Breast epithelium (tissue), 4 donors: ENCODE results near the gene ADRM1. TPM values are rescaled to one million over a fixed set of nuclear protein-coding genes. Genes with fewer than 3 reads are reported as not detected.
A peak's percentile ranks its signal among the peaks of the same experiment; 100 is the strongest.

Source experiments
- DNase-seq, 2 donors: peaks; one replicate each; pipeline ENCODE4 v3.0.0-alpha.2; 2019; ENCODE audit warnings: low spot score in 2 of 2
- H3K27ac ChIP-seq, 2 donors: fragments of 200-600 bp; sonication (generic) in 1 of 2; one replicate each; pipeline ENCODE4 v1.5.1; 2016 to 2019; ENCODE audit warnings: mild to moderate bottlenecking in 1 of 2
- H3K27me3 ChIP-seq, 2 donors: fragments of 200-600 bp; sonication (generic) in 1 of 2; one replicate each; pipeline versions ENCODE4 v1.5.1 to v1.6.0; 2017 to 2019; ENCODE audit warnings: control low read depth in 1 of 2, mild to moderate bottlenecking in 1 of 2
- H3K36me3 ChIP-seq: fragments of 200-600 bp; one replicate; pipeline ENCODE4 v1.5.1; 2019
- H3K4me1 ChIP-seq, 2 donors: fragments of 200-600 bp; sonication (generic); one replicate each; pipeline ENCODE4 v1.5.1; 2016 to 2019; ENCODE audit warnings: control low read depth in 1 of 2
- H3K4me3 ChIP-seq, 3 donors: fragments of 200-600 bp; sonication (generic); 1 replicate in 2 of 3; 2 replicates in 1 of 3; pipeline ENCODE4 v1.5.1; 2016 to 2019; ENCODE audit warnings: mild to moderate bottlenecking in 3 of 3, moderate library complexity in 2 of 3
- H3K9me3 ChIP-seq, 2 donors: fragments of 200-600 bp; sonication (generic) in 1 of 2; one replicate each; pipeline ENCODE4 v1.5.1; 2016 to 2019; ENCODE audit warnings: control low read depth in 1 of 2
- CTCF ChIP-seq, 3 donors: fragments of 450-650 bp; IDR thresholded peaks; one replicate each; pipeline ENCODE4 v1.5.1; 2016 to 2017; ENCODE audit warnings: antibody characterized with exemption in 3 of 3, mild to moderate bottlenecking in 3 of 3, moderate library complexity in 3 of 3
- POLR2A ChIP-seq: fragments of 450-650 bp; IDR thresholded peaks from one replicate; pipeline ENCODE4 v1.6.1; 2016; ENCODE audit warnings: antibody characterized with exemption, mild to moderate bottlenecking, moderate library complexity
- POLR2AphosphoS5 ChIP-seq, 3 donors: sonication (generic); formaldehyde crosslinking; IDR thresholded peaks; one replicate each; pipeline ENCODE4 v1.6.1; 2017; ENCODE audit warnings: antibody characterized with exemption in 3 of 3
- intact Hi-C: fragments of 100-400 bp; cut with DNase I; formaldehyde crosslinking; loops from one replicate; pipeline ENCODE4 v1.15.1; 2023; ENCODE audit warnings: low total_unique reads
- total RNA-seq, 3 donors: library from RNA; depleted of rRNA; stranded (reverse); fragments of >200 nt; gene quantifications; one replicate each; pipeline ENCODE4 v1.1.0, GENCODE V29; 2016

ADRM1 gene
- total RNA-seq, 3 donors from 2014 or later = 80.2 to 131 (median 105) TPM

GRCh38 chr20:62284448-62284847 is 18.3 kb upstream of the ADRM1 start:
- TF ChIP-seq CTCF (IDR thresholded peaks at IDR 0.05) = no peak
- TF ChIP-seq POLR2AphosphoS5 (IDR thresholded peaks at IDR 0.05) = no peak
- no peak for TF ChIP-seq POLR2A

GRCh38 chr20:62285151-62285550 is 17.6 kb upstream of the ADRM1 start:
- peak overlapping the region in 1 of 2 donors; percentile 40 for H3K27ac ChIP-seq
- no peak for TF ChIP-seq CTCF (IDR thresholded peaks at IDR 0.05)
- TF ChIP-seq POLR2AphosphoS5 (IDR thresholded peaks at IDR 0.05) = no peak
- no peak for TF ChIP-seq POLR2A
- DNase-seq = no peak
- H3K27me3 ChIP-seq = no peaks in the 10 kb centered on the region
- H3K4me1 ChIP-seq = no peaks in the 10 kb centered on the region
- H3K36me3 ChIP-seq = peaks cover 11% of the 10 kb centered on the region
- intact Hi-C loops = loop anchor here (5.0 kb wide), 1 partner anchor 187 kb away; no protein-coding TSS in a partner anchor
- H3K4me3 ChIP-seq = no peak overlapping the region
- H3K9me3 ChIP-seq = no peaks in the 10 kb centered on the region

More at GRCh38 chr20:62284448-62284847, 18.3 kb upstream of the ADRM1 start:
- H3K36me3 ChIP-seq = peaks cover 11% of the 10 kb centered on the region
- no peaks in the 10 kb centered on the region for H3K4me1 ChIP-seq
- intact Hi-C loops = no loop called here
- no peak overlapping the region for H3K27ac ChIP-seq
- no peak overlapping the region for H3K4me3 ChIP-seq
- H3K27me3 ChIP-seq = no peaks in the 10 kb centered on the region
- no peak for DNase-seq
- no peaks in the 10 kb centered on the region for H3K9me3 ChIP-seq

- H3K9me3 ChIP-seq = no peaks in the 10 kb centered on the region
- intact Hi-C loops = loop anchor here (5.0 kb wide), 1 partner anchor 187 kb away; no protein-coding TSS in a partner anchor
- peak overlapping the region; percentile 5 to 52 for H3K27ac ChIP-seq
- no peaks in the 10 kb centered on the region for H3K4me1 ChIP-seq
- peak in 1 of 2 donors; percentile 65 for DNase-seq
- TF ChIP-seq POLR2AphosphoS5 (IDR thresholded peaks at IDR 0.05) (peak in 1 of 3 donors; percentile 68), POLR2A (no peak)
- H3K36me3 ChIP-seq = peaks cover 9% of the 10 kb centered on the region
- no peak overlapping the region for H3K4me3 ChIP-seq
- H3K27me3 ChIP-seq = no peaks in the 10 kb centered on the region
Measured at GRCh38 chr20:62285722-62286121, 17.1 kb upstream of the ADRM1 start.

- TF ChIP-seq POLR2A = no peak
- TF ChIP-seq POLR2AphosphoS5 (IDR thresholded peaks at IDR 0.05) = no peak
- TF ChIP-seq CTCF (IDR thresholded peaks at IDR 0.05) = no peak
- intact Hi-C loops = loop anchor here (5.0 kb wide), 1 partner anchor 186 kb away; no protein-coding TSS in a partner anchor
- Histone ChIP-seq H3K27ac (peak overlapping the region; percentile 5 to 52), H3K4me1 (no peaks in the 10 kb centered on the region), H3K4me3 (no peak overlapping the region), H3K27me3 (no peaks in the 10 kb centered on the region), H3K9me3 (no peaks in the 10 kb centered on the region), H3K36me3 (peaks cover under 1% of the 10 kb centered on the region)
- no peak for DNase-seq
Measured at GRCh38 chr20:62286493-62287064, 16.2 kb upstream of the ADRM1 start.

- no peak for TF ChIP-seq POLR2AphosphoS5 (IDR thresholded peaks at IDR 0.05)
- no peak for TF ChIP-seq CTCF (IDR thresholded peaks at IDR 0.05)
- TF ChIP-seq POLR2A = no peak
- H3K9me3 ChIP-seq = no peaks in the 10 kb centered on the region
- H3K27me3 ChIP-seq = no peaks in the 10 kb centered on the region
- intact Hi-C loops = loop anchor here (5.0 kb wide), 1 partner anchor 185 kb away; no protein-coding TSS in a partner anchor
- H3K27ac ChIP-seq = no peak overlapping the region
- DNase-seq = no peak
- H3K36me3 ChIP-seq = no peaks in the 10 kb centered on the region
- H3K4me1 ChIP-seq = no peaks in the 10 kb centered on the region
- no peak overlapping the region for H3K4me3 ChIP-seq
Measured at GRCh38 chr20:62287129-62287528, 15.7 kb upstream of the ADRM1 start.
